HEK293T (cell line): Measurements from ENCODE around the gene DCAF11.

Source experiments
- ELF4 ChIP-seq: fragments of 450-650 bp; IDR thresholded peaks from 2 replicates; pipeline ENCODE4 v1.6.1; 2017; ENCODE audit warnings: antibody characterized with exemption
- SP1 ChIP-seq: fragments of 450-650 bp; IDR thresholded peaks from 2 replicates; pipeline ENCODE4 v1.6.1; 2017

GRCh38 chr14:24123424-24124417 lies 9.1 kb downstream of the DCAF11 start:
- TF ChIP-seq SP1 (no peak), ELF4 (no peak)
